Glutamatergic neuron (in vitro differentiated cells): ENCODE results near the gene XRRA1. TPM values are rescaled to one million over a fixed set of nuclear protein-coding genes. Genes with fewer than 3 reads are reported as not detected.

Source experiments
- DNase-seq: peaks from one replicate; pipeline ENCODE4 v3.0.0; 2022
- H3K27ac Mint-ChIP-seq: one replicate; pipeline ENCODE4 v1.8.0; 2020; ENCODE audit warnings: mild to moderate bottlenecking, mixed read lengths, inconsistent platforms; ENCODE audit not compliant: unreplicated experiment
- H3K27me3 Mint-ChIP-seq: one replicate; pipeline ENCODE4 v1.8.0; 2020; ENCODE audit warnings: mild to moderate bottlenecking, moderate library complexity, mixed read lengths, inconsistent platforms; ENCODE audit not compliant: unreplicated experiment
- H3K36me3 Mint-ChIP-seq: one replicate; pipeline ENCODE4 v1.8.0; 2020; ENCODE audit warnings: mild to moderate bottlenecking, mixed read lengths, inconsistent platforms; ENCODE audit not compliant: unreplicated experiment
- H3K4me1 Mint-ChIP-seq: one replicate; pipeline ENCODE4 v1.8.0; 2020; ENCODE audit warnings: mild to moderate bottlenecking, low read depth, mixed read lengths, inconsistent platforms; ENCODE audit not compliant: unreplicated experiment
- H3K4me3 Mint-ChIP-seq: one replicate; pipeline ENCODE4 v1.8.0; 2020; ENCODE audit warnings: mild to moderate bottlenecking, mixed read lengths, inconsistent platforms; ENCODE audit not compliant: unreplicated experiment
- H3K9me3 Mint-ChIP-seq: one replicate; pipeline ENCODE4 v1.8.0; 2020; ENCODE audit warnings: mild to moderate bottlenecking, moderate library complexity, mixed read lengths, inconsistent platforms; ENCODE audit not compliant: unreplicated experiment
- CTCF ChIP-seq: fragments of 200-600 bp; sonication (generic); IDR thresholded peaks from one replicate; pipeline ENCODE4 v1.5.0; 2021; ENCODE audit not compliant: partially characterized antibody, unreplicated experiment
- total RNA-seq: library from RNA; stranded (reverse); fragmentation: NEBNext Ultra II Directional; extraction: Animal tissue kit (Norgen Biotek cat#: 25700); gene quantifications from one replicate; pipeline ENCODE4 v1.2.1, GENCODE V29; 2021; ENCODE audit not compliant: unreplicated experiment

The XRRA1 gene
- total RNA-seq, 1 donor from 2014 or later, result 8.6 TPM

- TF ChIP-seq CTCF, result no peak
- Mint-ChIP-seq H3K36me3 (peaks cover 2% of the 10 kb centered on the region), H3K27me3 (peaks cover 2% of the 10 kb centered on the region), H3K9me3 (no peaks in the 10 kb centered on the region), H3K4me1 (no peaks in the 10 kb centered on the region), H3K27ac (no peak overlapping the region), H3K4me3 (no peak overlapping the region)
- no peak for DNase-seq
These were observed 101.0 kb downstream of the XRRA1 start for GRCh38 chr11:74847895-74848294.

- H3K9me3 Mint-ChIP-seq, result no peaks in the 10 kb centered on the region
- H3K4me3 Mint-ChIP-seq, result no peak overlapping the region
- no peak for DNase-seq
- H3K36me3 Mint-ChIP-seq, result no peaks in the 10 kb centered on the region
- peaks cover 2% of the 10 kb centered on the region for H3K27me3 Mint-ChIP-seq
- no peaks in the 10 kb centered on the region for H3K4me1 Mint-ChIP-seq
- no peak overlapping the region for H3K27ac Mint-ChIP-seq
- no peak for TF ChIP-seq CTCF
These were observed 101.5 kb downstream of the XRRA1 start for GRCh38 chr11:74847395-74847794.

DNA sequence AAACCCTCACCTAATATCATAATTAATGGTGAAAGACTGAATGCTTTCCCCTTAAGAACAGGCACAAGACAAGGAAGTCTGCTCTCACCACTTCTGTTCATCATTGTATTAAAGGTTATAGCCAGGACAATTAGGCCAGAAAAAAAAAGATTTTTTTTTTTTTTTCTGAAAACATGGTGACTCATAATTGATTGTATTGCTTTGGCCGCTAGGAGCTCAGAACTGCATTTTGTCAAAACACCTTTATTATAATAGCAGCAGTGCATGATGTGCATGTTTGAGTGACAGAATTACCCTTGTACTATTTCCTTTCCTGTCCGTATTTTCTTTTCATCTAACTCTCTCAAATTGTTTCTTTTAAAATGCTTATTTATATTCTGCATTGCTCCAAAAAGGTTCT lies 102.1 kb downstream of the XRRA1 start:
- DNase-seq, result no peak
- Mint-ChIP-seq H3K4me3 (no peak overlapping the region), H3K27ac (no peak overlapping the region), H3K4me1 (no peaks in the 10 kb centered on the region), H3K36me3 (no peaks in the 10 kb centered on the region), H3K9me3 (no peaks in the 10 kb centered on the region), H3K27me3 (peaks cover 2% of the 10 kb centered on the region)
- no peak for TF ChIP-seq CTCF

GRCh38 chr11:74845978-74846517 lies 102.8 kb downstream of the XRRA1 start:
- H3K4me1 Mint-ChIP-seq, result no peaks in the 10 kb centered on the region
- no peak for TF ChIP-seq CTCF
- no peaks in the 10 kb centered on the region for H3K9me3 Mint-ChIP-seq
- H3K27me3 Mint-ChIP-seq, result peaks cover 2% of the 10 kb centered on the region
- DNase-seq, result no peak
- no peaks in the 10 kb centered on the region for H3K36me3 Mint-ChIP-seq
- H3K4me3 Mint-ChIP-seq, result no peak overlapping the region
- H3K27ac Mint-ChIP-seq, result no peak overlapping the region

- Mint-ChIP-seq H3K4me1 (no peaks in the 10 kb centered on the region), H3K9me3 (no peaks in the 10 kb centered on the region), H3K36me3 (no peaks in the 10 kb centered on the region), H3K4me3 (no peak overlapping the region), H3K27ac (no peak overlapping the region), H3K27me3 (peaks cover 2% of the 10 kb centered on the region)
- TF ChIP-seq CTCF, result no peak
- DNase-seq, result no peak
These were observed 104.0 kb downstream of the XRRA1 start for GRCh38 chr11:74844865-74845264.
